Spleen (tissue), 11 donors: ENCODE measurements around the gene CD84. TPM values are rescaled to one million over a fixed set of nuclear protein-coding genes. Genes with fewer than 3 reads are reported as not detected.
A peak's percentile ranks its signal among the peaks of the same experiment; 100 is the strongest.

ENCODE experiments used
- DNase-seq: peaks from one replicate; pipeline ENCODE4 v3.0.0-alpha.2; 2020
- H3K27ac ChIP-seq, 8 donors: fragments of 200-600 bp; sonication (generic) in 7 of 8; 1 replicate in 4 of 8; 2 replicates in 4 of 8; pipeline versions ENCODE4 v1.5.0 to v1.8.0; 2016 to 2021; ENCODE audit warnings: inconsistent platforms in 4 of 8, mild to moderate bottlenecking in 4 of 8, moderate library complexity in 1 of 8
- H3K27me3 ChIP-seq, 7 donors: fragments of 200-600 bp; sonication (generic) in 6 of 7; replicated peaks in 1 of 7; 1 replicate in 4 of 7; 2 replicates in 3 of 7; pipeline versions ENCODE4 v1.5.0 to v1.8.0; 2016 to 2021; ENCODE audit warnings: inconsistent platforms in 3 of 7, mild to moderate bottlenecking in 1 of 7
- H3K36me3 ChIP-seq, 6 donors: fragments of 200-600 bp; sonication (generic) in 5 of 6; 1 replicate in 4 of 6; 2 replicates in 2 of 6; pipeline versions ENCODE4 v1.5.0 to v1.8.0; 2016 to 2021; ENCODE audit warnings: inconsistent platforms in 2 of 6
- H3K4me1 ChIP-seq, 6 donors: fragments of 200-600 bp; sonication (generic) in 5 of 6; 1 replicate in 3 of 6; 2 replicates in 3 of 6; pipeline versions ENCODE4 v1.5.0 to v1.8.0; 2016 to 2021; ENCODE audit warnings: inconsistent platforms in 3 of 6
- H3K4me3 ChIP-seq, 8 donors: fragments of 200-600 bp; sonication (generic) in 7 of 8; 1 replicate in 4 of 8; 2 replicates in 4 of 8; pipeline versions ENCODE4 v1.5.0 to v1.8.0; 2016 to 2021; ENCODE audit warnings: inconsistent platforms in 4 of 8, mild to moderate bottlenecking in 4 of 8, moderate library complexity in 2 of 8
- H3K9me3 ChIP-seq, 8 donors: fragments of 200-600 bp; sonication (generic) in 7 of 8; 1 replicate in 4 of 8; 2 replicates in 4 of 8; pipeline versions ENCODE4 v1.5.0 to v1.8.0; 2016 to 2021; ENCODE audit warnings: inconsistent platforms in 4 of 8
- POLR2A ChIP-seq, 3 donors: fragments of 450-650 bp; IDR thresholded peaks; one replicate each; pipeline ENCODE4 v1.5.1; 2017; ENCODE audit warnings: antibody characterized with exemption in 3 of 3, mild to moderate bottlenecking in 1 of 3
- POLR2AphosphoS5 ChIP-seq, 3 donors: sonication (generic); formaldehyde crosslinking; IDR thresholded peaks; one replicate each; pipeline ENCODE4 v1.5.1; 2017; ENCODE audit warnings: antibody characterized with exemption in 3 of 3
- WGBS, 5 donors: extraction: QIAGEN DNeasy Blood & Tissue Kit in 3 of 5; methylation state at CpG; one replicate each; pipeline versions ENCODE4 v1.1.5 to v1.1.7; 2013 to 2018; 5-methylcytosine and 5-hydroxymethylcytosine counted together
- intact Hi-C: fragments of 100-400 bp; cut with DNase I; formaldehyde crosslinking; loops from one replicate; pipeline ENCODE4 v1.15.0; 2023; ENCODE audit warnings: low total_unique reads
- polyA plus RNA-seq, 3 donors: library from polyadenylated mRNA; stranded (reverse); fragments of 200-250 nt; gene quantifications; one replicate each; pipeline ENCODE4 v1.2.1, GENCODE V29; 2013
- total RNA-seq, 7 donors: library from RNA; depleted of rRNA in 3 of 7; stranded (reverse); fragments of >200 nt in 3 of 7; fragmentation: NEBNext Ultra II Directional in 4 of 7; extraction: Animal tissue kit (Norgen Biotek cat#: 25700) in 4 of 7; gene quantifications; one replicate each; pipeline versions ENCODE4 v1.1.0 to v1.2.1, GENCODE V29; 2016 to 2021
- TF ChIP-seq, protein P1 (sequence below), 11 experiments: fragments of 200-600 bp in 7 of 11; fragments of 450-650 bp in 4 of 11; sonication (generic) in 4 of 11; IDR thresholded peaks in 8 of 11; conservative IDR thresholded peaks in 3 of 11; 1 replicate in 7 of 11; 2 replicates in 4 of 11; pipeline versions ENCODE4 v1.4.0 to v1.8.0; 2016 to 2021; ENCODE audit warnings: antibody characterized with exemption in 11 of 11, inconsistent platforms in 4 of 11, mild to moderate bottlenecking in 1 of 11
- donor health status: healthy with polysubstance abuse.
- donor health status: DM: no; HTN: no; CAD: no; lungs with moderate emphysema.
- donor health status: DM: no; HTN: no; CAD: no.
- donor health status: Bipolar disorder and iron deficiency.
- donor health status: healthy.
- donor health status: DM: no; HTN: no; CAD: no.
- donor health status: DM: yes; HTN: yes; CAD: no.

Gene CD84
- total and polyA plus RNA-seq, 10 donors: 4.7 to 76.1 (median 60.0) TPM

DNA sequence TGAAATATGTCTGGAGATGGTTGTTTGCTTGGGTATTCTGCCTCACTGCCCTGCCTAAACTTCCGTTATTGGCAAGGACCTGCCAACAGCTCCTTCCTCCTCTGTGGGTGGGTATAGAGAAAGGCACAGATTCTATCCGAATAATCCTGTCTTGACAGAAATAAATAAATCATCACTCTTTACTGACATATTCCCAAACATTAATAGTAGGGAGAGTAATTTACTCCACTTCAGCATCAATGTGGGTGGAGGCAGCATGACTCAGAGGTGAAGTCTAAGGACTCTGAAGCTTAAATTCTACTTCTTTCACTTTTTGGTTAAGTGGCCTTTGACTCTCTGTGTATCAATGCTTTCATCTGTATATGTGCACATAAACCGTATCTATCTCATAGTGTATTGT lies 2.9 kb downstream of the CD84 start:
- Histone ChIP-seq H3K36me3 (peaks cover 0 to 4% (median 0%) of the 10 kb centered on the region in 6 donors), H3K4me3 (peak overlapping the region in 6 of 8 donors; percentile 3 to 67 (median 39)), H3K4me1 (peaks cover 8 to 93% (median 47%) of the 10 kb centered on the region in 6 donors), H3K27me3 (no peaks in the 10 kb centered on the region), H3K9me3 (no peaks in the 10 kb centered on the region), H3K27ac (peak overlapping the region in 7 of 8 donors; percentile 66 to 90 (median 85))
- TF ChIP-seq POLR2A (IDR thresholded peaks at IDR 0.05): no peak
- TF ChIP-seq, protein P1, sequence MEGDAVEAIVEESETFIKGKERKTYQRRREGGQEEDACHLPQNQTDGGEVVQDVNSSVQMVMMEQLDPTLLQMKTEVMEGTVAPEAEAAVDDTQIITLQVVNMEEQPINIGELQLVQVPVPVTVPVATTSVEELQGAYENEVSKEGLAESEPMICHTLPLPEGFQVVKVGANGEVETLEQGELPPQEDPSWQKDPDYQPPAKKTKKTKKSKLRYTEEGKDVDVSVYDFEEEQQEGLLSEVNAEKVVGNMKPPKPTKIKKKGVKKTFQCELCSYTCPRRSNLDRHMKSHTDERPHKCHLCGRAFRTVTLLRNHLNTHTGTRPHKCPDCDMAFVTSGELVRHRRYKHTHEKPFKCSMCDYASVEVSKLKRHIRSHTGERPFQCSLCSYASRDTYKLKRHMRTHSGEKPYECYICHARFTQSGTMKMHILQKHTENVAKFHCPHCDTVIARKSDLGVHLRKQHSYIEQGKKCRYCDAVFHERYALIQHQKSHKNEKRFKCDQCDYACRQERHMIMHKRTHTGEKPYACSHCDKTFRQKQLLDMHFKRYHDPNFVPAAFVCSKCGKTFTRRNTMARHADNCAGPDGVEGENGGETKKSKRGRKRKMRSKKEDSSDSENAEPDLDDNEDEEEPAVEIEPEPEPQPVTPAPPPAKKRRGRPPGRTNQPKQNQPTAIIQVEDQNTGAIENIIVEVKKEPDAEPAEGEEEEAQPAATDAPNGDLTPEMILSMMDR (IDR thresholded peaks at IDR 0.05 in 8 of 11, conservative IDR thresholded peaks at IDR 0.05 in 3 of 11): no peak
- TF ChIP-seq POLR2AphosphoS5 (IDR thresholded peaks at IDR 0.05): no peak
- DNase-seq: no peak
- intact Hi-C loops: no loop called here
- 47 to 67% (median 61%) methylated on average over 3 of the region's 3 CpGs for WGBS, 5 donors

- 26 to 43% (median 38%) methylated on average over 5 of the region's 5 CpGs for WGBS, 5 donors
- no peak for DNase-seq
- peaks cover 0 to 10% (median 0%) of the 10 kb centered on the region in 6 donors for H3K36me3 ChIP-seq
- peak in 1 of 3 donors; percentile 60 for TF ChIP-seq POLR2AphosphoS5 (IDR thresholded peaks at IDR 0.05)
- peak in 1 of 3 donors; percentile 6 for TF ChIP-seq POLR2A (IDR thresholded peaks at IDR 0.05)
- TF ChIP-seq, protein P1 (IDR thresholded peaks at IDR 0.05 in 8 of 11, conservative IDR thresholded peaks at IDR 0.05 in 3 of 11): no peak
- intact Hi-C loops: no loop called here
- H3K4me3 ChIP-seq: peak overlapping the region in 2 of 8 donors; percentile 3 to 67
- peaks cover 10 to 98% (median 52%) of the 10 kb centered on the region in 6 donors for H3K4me1 ChIP-seq
- H3K27ac ChIP-seq: peak overlapping the region; percentile 51 to 90 (median 80)
- no peaks in the 10 kb centered on the region for H3K9me3 ChIP-seq
- no peaks in the 10 kb centered on the region for H3K27me3 ChIP-seq
Observed at GRCh38 chr1:160575112-160575664, 4.1 kb downstream of the CD84 start.

- Histone ChIP-seq H3K27ac (peak overlapping the region in 6 of 8 donors; percentile 8 to 89 (median 74)), H3K4me1 (peaks cover 5 to 100% (median 70%) of the 10 kb centered on the region in 6 donors), H3K9me3 (no peaks in the 10 kb centered on the region), H3K36me3 (peaks cover 0 to 10% (median 0%) of the 10 kb centered on the region in 6 donors), H3K27me3 (no peaks in the 10 kb centered on the region), H3K4me3 (no peak overlapping the region)
- 84 to 92% (median 89%) methylated on average over 3 of the region's 3 CpGs for WGBS, 5 donors
- intact Hi-C loops: no loop called here
- DNase-seq: no peak
- TF ChIP-seq POLR2AphosphoS5 (IDR thresholded peaks at IDR 0.05): no peak
- no peak for TF ChIP-seq POLR2A (IDR thresholded peaks at IDR 0.05)
- TF ChIP-seq, protein P1 (IDR thresholded peaks at IDR 0.05 in 8 of 11, conservative IDR thresholded peaks at IDR 0.05 in 3 of 11): no peak
Observed at GRCh38 chr1:160570840-160571239, 8.5 kb downstream of the CD84 start.

GRCh38 chr1:160569806-160570205 lies 9.5 kb downstream of the CD84 start:
- Histone ChIP-seq H3K4me3 (no peak overlapping the region), H3K27me3 (no peaks in the 10 kb centered on the region), H3K9me3 (no peaks in the 10 kb centered on the region), H3K4me1 (peaks cover 11 to 100% (median 73%) of the 10 kb centered on the region in 6 donors), H3K36me3 (peaks cover 0 to 16% (median 0%) of the 10 kb centered on the region in 6 donors), H3K27ac (peak overlapping the region in 5 of 8 donors; percentile 8 to 89 (median 75))
- 44 to 64% (median 56%) methylated on average over 2 of the region's 2 CpGs for WGBS, 5 donors
- DNase-seq: no peak
- TF ChIP-seq, protein P1 (IDR thresholded peaks at IDR 0.05 in 8 of 11, conservative IDR thresholded peaks at IDR 0.05 in 3 of 11): no peak
- TF ChIP-seq POLR2AphosphoS5 (IDR thresholded peaks at IDR 0.05) (no peak), POLR2A (IDR thresholded peaks at IDR 0.05) (no peak)
- intact Hi-C loops: no loop called here
